GM18507 (cell line): Measurements from ENCODE around the gene KCNQ1.

Experiments used
- DNase-seq: peaks from one replicate; pipeline ENCODE4 v3.0.0; 2011; ENCODE audit warnings: low read depth; ENCODE audit not compliant: insufficient read length; ENCODE audit errors: extremely low spot score
- FAIRE-seq: peaks from 2 replicates; lab custom pipeline; 2011; peaks lifted over from hg19 to GRCh38; lab: Jason Lieb, UNC

KCNQ1 gene

GRCh38 chr11:2517386-2518064, 72.7 kb downstream of the KCNQ1 start:
- no peak for FAIRE-seq

GRCh38 chr11:2518111-2518982, 73.5 kb downstream of the KCNQ1 start:
- DNase-seq = no peak
- no peak for FAIRE-seq

More at GRCh38 chr11:2517386-2518064, 72.7 kb downstream of the KCNQ1 start:
- DNase-seq = no peak

- DNase-seq = no peak
- FAIRE-seq = no peak
These were observed 74.2 kb downstream of the KCNQ1 start for GRCh38 chr11:2518983-2519340.

GRCh38 chr11:2519517-2519861, 74.7 kb downstream of the KCNQ1 start:
- FAIRE-seq (no peak), DNase-seq (no peak)

- DNase-seq (no peak), FAIRE-seq (no peak)
These were observed 75.3 kb downstream of the KCNQ1 start for GRCh38 chr11:2519862-2520735.

GRCh38 chr11:2520736-2521035, 75.9 kb downstream of the KCNQ1 start:
- DNase-seq (no peak), FAIRE-seq (no peak)

GRCh38 chr11:2521081-2521732, 76.4 kb downstream of the KCNQ1 start:
- FAIRE-seq (no peak), DNase-seq (no peak)

GRCh38 chr11:2521733-2522630, 77.2 kb downstream of the KCNQ1 start:
- DNase-seq (no peak), FAIRE-seq (no peak)

- FAIRE-seq (no peak), DNase-seq (no peak)
These were observed 77.9 kb downstream of the KCNQ1 start for GRCh38 chr11:2522631-2523255.

GRCh38 chr11:2523821-2524391, 79.1 kb downstream of the KCNQ1 start:
- DNase-seq (no peak), FAIRE-seq (no peak)

- FAIRE-seq = no peak
These were observed 79.8 kb downstream of the KCNQ1 start for GRCh38 chr11:2524446-2525165.

GRCh38 chr11:2525166-2525861, 80.5 kb downstream of the KCNQ1 start:
- DNase-seq = no peak
- no peak for FAIRE-seq

More at GRCh38 chr11:2524446-2525165, 79.8 kb downstream of the KCNQ1 start:
- DNase-seq = no peak

GRCh38 chr11:2525941-2526807, 81.4 kb downstream of the KCNQ1 start:
- no peak for DNase-seq
- no peak for FAIRE-seq

- peak; percentile 32 for DNase-seq
- FAIRE-seq = no peak
These were observed 82.1 kb downstream of the KCNQ1 start for GRCh38 chr11:2526808-2527381.

GRCh38 chr11:2527621-2528291, 82.9 kb downstream of the KCNQ1 start:
- no peak for DNase-seq
- FAIRE-seq = no peak
